WTC11 (cell line): ENCODE results near the gene ANAPC1. TPM values are rescaled to one million over a fixed set of nuclear protein-coding genes. Genes with fewer than 3 reads are reported as not detected.

Source experiments
- CREM ChIP-seq: sonication (generic); formaldehyde crosslinking; IDR thresholded peaks from 2 replicates; pipeline ENCODE4 v1.8.1; 2022; ENCODE audit warnings: mild to moderate bottlenecking, missing genetic modification reagents, moderate library complexity
- E2F5 ChIP-seq: sonication (generic); formaldehyde crosslinking; IDR thresholded peaks from 2 replicates; pipeline ENCODE4 v1.8.1; 2022; ENCODE audit warnings: mild to moderate bottlenecking, moderate library complexity, missing genetic modification reagents
- EMX1 ChIP-seq: fragments of 250-450 bp; sonication (Bioruptor Pico); IDR thresholded peaks from 2 replicates; pipeline ENCODE4 v1.8.0; 2021; ENCODE audit warnings: mild to moderate bottlenecking
- FOXJ3 ChIP-seq: sonication (generic); formaldehyde crosslinking; IDR thresholded peaks from 2 replicates; pipeline ENCODE4 v1.9.0; 2021; ENCODE audit warnings: missing genetic modification reagents, mild to moderate bottlenecking, borderline replicate concordance
- FOXK1 ChIP-seq: sonication (generic); formaldehyde crosslinking; IDR thresholded peaks from 2 replicates; pipeline ENCODE4 v1.8.0; 2022; ENCODE audit warnings: mild to moderate bottlenecking, moderate library complexity, missing genetic modification reagents
- HMGXB4 ChIP-seq: sonication (generic); formaldehyde crosslinking; IDR thresholded peaks from 2 replicates; pipeline ENCODE4 v1.8.1; 2023; ENCODE audit warnings: mild to moderate bottlenecking, moderate library complexity, missing genetic modification reagents
- MYBL2 ChIP-seq: sonication (generic); formaldehyde crosslinking; IDR thresholded peaks from 2 replicates; pipeline ENCODE4 v1.8.1; 2023; ENCODE audit warnings: mild to moderate bottlenecking, moderate library complexity, missing genetic modification reagents
- NFATC4 ChIP-seq: fragments of 250-450 bp; sonication (Bioruptor Pico); IDR thresholded peaks from 2 replicates; pipeline ENCODE4 v1.9.0; 2021; ENCODE audit warnings: mild to moderate bottlenecking
- NFE2L1 ChIP-seq: sonication (generic); formaldehyde crosslinking; IDR thresholded peaks from 2 replicates; pipeline ENCODE4 v1.8.1; 2023; ENCODE audit warnings: missing genetic modification reagents
- NFYB ChIP-seq: sonication (generic); formaldehyde crosslinking; conservative IDR thresholded peaks from 2 replicates; pipeline ENCODE4 v1.8.0; 2022; ENCODE audit warnings: low read depth, missing genetic modification reagents
- NR3C1 ChIP-seq: sonication (generic); formaldehyde crosslinking; conservative IDR thresholded peaks from 2 replicates; pipeline ENCODE4 v1.8.1; 2023; ENCODE audit warnings: low read depth, mild to moderate bottlenecking, missing genetic modification reagents
- OVOL2 ChIP-seq: fragments of 250-450 bp; sonication (Bioruptor Pico); IDR thresholded peaks from 2 replicates; pipeline ENCODE4 v1.9.0; 2021; ENCODE audit warnings: mild to moderate bottlenecking, borderline replicate concordance
- RORB ChIP-seq: fragments of 250-450 bp; sonication (Bioruptor Pico); IDR thresholded peaks from 2 replicates; pipeline ENCODE4 v1.9.0; 2021; ENCODE audit warnings: mild to moderate bottlenecking
- TCF7 ChIP-seq: sonication (generic); formaldehyde crosslinking; IDR thresholded peaks from 2 replicates; pipeline ENCODE4 v1.8.0; 2022; ENCODE audit warnings: mild to moderate bottlenecking, low read depth, missing genetic modification reagents, moderate library complexity
- TP53 ChIP-seq: sonication (generic); formaldehyde crosslinking; IDR thresholded peaks from 2 replicates; pipeline ENCODE4 v1.8.1; 2023; ENCODE audit warnings: mild to moderate bottlenecking, missing genetic modification reagents
- ZNF281 ChIP-seq: sonication (generic); formaldehyde crosslinking; IDR thresholded peaks from 2 replicates; pipeline ENCODE4 v1.8.0; 2023; ENCODE audit warnings: mild to moderate bottlenecking, missing genetic modification reagents
- ZNF416 ChIP-seq: fragments of 250-450 bp; sonication (Bioruptor Pico); IDR thresholded peaks from 2 replicates; pipeline ENCODE4 v1.9.0; 2021; ENCODE audit warnings: mild to moderate bottlenecking, inconsistent platforms
- ZNF425 ChIP-seq: fragments of 250-450 bp; sonication (Bioruptor Pico); conservative IDR thresholded peaks from 2 replicates; pipeline ENCODE4 v1.9.0; 2021; ENCODE audit warnings: mild to moderate bottlenecking
- ZNF532 ChIP-seq: fragments of 250-450 bp; sonication (Bioruptor Pico); IDR thresholded peaks from 2 replicates; pipeline ENCODE4 v1.9.0; 2021; ENCODE audit warnings: mild to moderate bottlenecking, borderline replicate concordance
- total RNA-seq: library from RNA; stranded (reverse); gene quantifications from 3 replicates; pipeline ENCODE4 v1.2.3, GENCODE V29; 2021
- TF ChIP-seq, protein P1 (sequence below): sonication (generic); formaldehyde crosslinking; IDR thresholded peaks from 2 replicates; pipeline ENCODE4 v1.8.0; 2022; ENCODE audit warnings: mild to moderate bottlenecking, missing genetic modification reagents
- TF ChIP-seq, protein P2 (sequence below): sonication (generic); formaldehyde crosslinking; conservative IDR thresholded peaks from 2 replicates; pipeline ENCODE4 v1.8.1; 2023; ENCODE audit warnings: mild to moderate bottlenecking, low read depth, missing genetic modification reagents, moderate library complexity

ANAPC1 gene
- total RNA-seq, 1 experiment from 2014 or later, result 122 TPM

DNA sequence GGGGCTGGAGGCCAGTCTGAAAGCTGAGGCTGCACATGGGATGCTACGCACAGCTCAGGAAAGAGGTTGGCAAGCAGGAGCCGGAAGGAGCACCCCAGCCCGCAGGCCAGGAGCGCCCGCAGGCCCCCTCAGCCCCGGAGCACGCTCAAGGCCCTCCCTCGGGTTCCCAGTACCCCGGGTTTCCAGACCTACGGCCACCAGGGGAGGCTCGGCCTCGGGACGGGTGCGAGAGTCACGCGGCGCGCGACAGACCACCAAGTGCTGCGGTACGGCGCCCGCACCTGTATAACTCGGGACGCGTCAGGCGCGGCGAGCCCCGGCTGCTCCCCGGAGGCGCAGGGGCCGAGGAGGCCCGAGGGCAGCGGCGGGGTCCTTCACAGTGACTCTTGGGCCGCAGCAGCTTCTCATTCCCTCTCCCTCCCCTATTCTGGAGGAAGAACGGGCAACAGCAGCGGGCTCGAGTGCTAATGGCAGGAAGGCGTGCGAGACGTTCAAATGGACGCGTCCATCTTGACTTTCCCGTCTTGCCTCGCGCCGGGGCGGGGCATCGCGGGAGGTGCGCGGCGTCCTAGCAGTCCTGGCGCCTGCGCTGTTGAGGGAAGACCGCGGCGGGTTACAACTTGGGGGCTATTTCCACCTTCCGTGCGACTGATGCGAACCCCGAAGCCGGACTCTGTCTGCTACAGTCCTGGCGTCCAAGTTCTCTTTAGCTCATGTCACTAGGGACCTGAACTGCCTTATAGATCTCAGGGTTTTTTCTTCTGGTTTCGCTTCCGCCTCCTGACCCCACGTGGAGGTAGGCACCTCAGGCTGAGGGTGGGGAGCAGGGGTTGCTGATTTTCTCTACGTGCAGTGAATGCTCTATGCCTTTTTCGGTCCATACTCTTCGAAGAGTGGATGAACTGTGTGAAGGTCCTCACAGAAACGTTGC is at the start of gene ANAPC1 (continued):
- TF ChIP-seq ZNF532 (no peak), FOXJ3 (CRISPR knock-in tag) (no peak), FOXK1 (CRISPR knock-in tag) (peak; percentile 74), OVOL2 (CRISPR knock-in tag) (no peak), ZNF416 (CRISPR knock-in tag) (0 out of 2 replicates have a peak, but pooled peaks have one; percentile 5), ZNF425 (CRISPR knock-in tag) (no peak), NFATC4 (no peak), ZNF281 (CRISPR knock-in tag) (0 out of 2 replicates have a peak, but pooled peaks have one; percentile 21), TP53 (CRISPR knock-in tag) (no peak), NR3C1 (CRISPR knock-in tag) (no peak), CREM (CRISPR knock-in tag) (peak; percentile 58; the same call in 1 of the 2 replicates), NFYB (no peak), TCF7 (CRISPR knock-in tag) (no peak), EMX1 (CRISPR knock-in tag) (no peak), NFE2L1 (CRISPR knock-in tag) (no peak), RORB (CRISPR knock-in tag) (no peak), HMGXB4 (CRISPR knock-in tag) (peak; percentile 85; the same call in 1 of the 2 replicates), E2F5 (peak; percentile 83; the same call in 1 of the 2 replicates), MYBL2 (CRISPR knock-in tag) (peak; percentile 91)
- TF ChIP-seq, protein P1, sequence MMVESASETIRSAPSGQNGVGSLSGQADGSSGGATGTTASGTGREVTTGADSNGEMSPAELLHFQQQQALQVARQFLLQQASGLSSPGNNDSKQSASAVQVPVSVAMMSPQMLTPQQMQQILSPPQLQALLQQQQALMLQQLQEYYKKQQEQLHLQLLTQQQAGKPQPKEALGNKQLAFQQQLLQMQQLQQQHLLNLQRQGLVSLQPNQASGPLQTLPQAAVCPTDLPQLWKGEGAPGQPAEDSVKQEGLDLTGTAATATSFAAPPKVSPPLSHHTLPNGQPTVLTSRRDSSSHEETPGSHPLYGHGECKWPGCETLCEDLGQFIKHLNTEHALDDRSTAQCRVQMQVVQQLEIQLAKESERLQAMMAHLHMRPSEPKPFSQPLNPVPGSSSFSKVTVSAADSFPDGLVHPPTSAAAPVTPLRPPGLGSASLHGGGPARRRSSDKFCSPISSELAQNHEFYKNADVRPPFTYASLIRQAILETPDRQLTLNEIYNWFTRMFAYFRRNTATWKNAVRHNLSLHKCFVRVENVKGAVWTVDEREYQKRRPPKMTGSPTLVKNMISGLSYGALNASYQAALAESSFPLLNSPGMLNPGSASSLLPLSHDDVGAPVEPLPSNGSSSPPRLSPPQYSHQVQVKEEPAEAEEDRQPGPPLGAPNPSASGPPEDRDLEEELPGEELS (CRISPR knock-in tag), result peak; percentile 82
- TF ChIP-seq, protein P2, sequence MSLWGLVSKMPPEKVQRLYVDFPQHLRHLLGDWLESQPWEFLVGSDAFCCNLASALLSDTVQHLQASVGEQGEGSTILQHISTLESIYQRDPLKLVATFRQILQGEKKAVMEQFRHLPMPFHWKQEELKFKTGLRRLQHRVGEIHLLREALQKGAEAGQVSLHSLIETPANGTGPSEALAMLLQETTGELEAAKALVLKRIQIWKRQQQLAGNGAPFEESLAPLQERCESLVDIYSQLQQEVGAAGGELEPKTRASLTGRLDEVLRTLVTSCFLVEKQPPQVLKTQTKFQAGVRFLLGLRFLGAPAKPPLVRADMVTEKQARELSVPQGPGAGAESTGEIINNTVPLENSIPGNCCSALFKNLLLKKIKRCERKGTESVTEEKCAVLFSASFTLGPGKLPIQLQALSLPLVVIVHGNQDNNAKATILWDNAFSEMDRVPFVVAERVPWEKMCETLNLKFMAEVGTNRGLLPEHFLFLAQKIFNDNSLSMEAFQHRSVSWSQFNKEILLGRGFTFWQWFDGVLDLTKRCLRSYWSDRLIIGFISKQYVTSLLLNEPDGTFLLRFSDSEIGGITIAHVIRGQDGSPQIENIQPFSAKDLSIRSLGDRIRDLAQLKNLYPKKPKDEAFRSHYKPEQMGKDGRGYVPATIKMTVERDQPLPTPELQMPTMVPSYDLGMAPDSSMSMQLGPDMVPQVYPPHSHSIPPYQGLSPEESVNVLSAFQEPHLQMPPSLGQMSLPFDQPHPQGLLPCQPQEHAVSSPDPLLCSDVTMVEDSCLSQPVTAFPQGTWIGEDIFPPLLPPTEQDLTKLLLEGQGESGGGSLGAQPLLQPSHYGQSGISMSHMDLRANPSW (CRISPR knock-in tag), result no peak
